K562 (cell line): Measurements from ENCODE around the gene UBE2L3. TPM values are rescaled to one million over a fixed set of nuclear protein-coding genes. Genes with fewer than 3 reads are reported as not detected.

Experiments used
- CCAR2 ChIP-seq: fragments of 200-400 bp; formaldehyde crosslinking; IDR thresholded peaks from 2 replicates; pipeline ENCODE4 v1.6.1; 2017; ENCODE audit warnings: mild to moderate bottlenecking, low read depth, low read length
- CTCFL ChIP-seq: IDR thresholded peaks from 2 replicates; pipeline ENCODE4 v1.6.1; 2011; ENCODE audit warnings: borderline replicate concordance, low read depth, mild to moderate bottlenecking, moderate library complexity, low read length; ENCODE audit not compliant: insufficient read depth, poor library complexity, severe bottlenecking
- DIDO1 ChIP-seq: fragments of 450-650 bp; IDR thresholded peaks from 2 replicates; pipeline ENCODE4 v1.6.1; 2016; ENCODE audit warnings: low read depth, missing biosample characterization, missing genetic modification characterization
- HBP1 ChIP-seq: fragments of 450-650 bp; formaldehyde crosslinking; IDR thresholded peaks from 2 replicates; pipeline ENCODE4 v1.4.0; 2022; ENCODE audit warnings: missing genetic modification characterization
- HOXB6 ChIP-seq: fragments of 250-450 bp; sonication (Bioruptor Pico); IDR thresholded peaks from 2 replicates; pipeline ENCODE4 v1.5.1; 2022; ENCODE audit warnings: mild to moderate bottlenecking, borderline replicate concordance
- IRF2 ChIP-seq: sonication (generic); formaldehyde crosslinking; IDR thresholded peaks from 2 replicates; pipeline ENCODE4 v1.8.1; 2022; ENCODE audit warnings: mild to moderate bottlenecking, missing genetic modification reagents
- KDM2B ChIP-seq: fragments of 250-450 bp; sonication (Bioruptor Pico); IDR thresholded peaks from 2 replicates; pipeline ENCODE4 v1.8.0; 2021; ENCODE audit warnings: mild to moderate bottlenecking, moderate library complexity
- KHSRP ChIP-seq: fragments of 450-650 bp; IDR thresholded peaks from 2 replicates; pipeline ENCODE4 v1.6.1; 2017
- KLF13 ChIP-seq: fragments of 450-650 bp; IDR thresholded peaks from 2 replicates; pipeline ENCODE4 v1.6.1; 2016; ENCODE audit warnings: missing genetic modification characterization, low read depth, mild to moderate bottlenecking, missing compliant biosample characterization, moderate library complexity, borderline replicate concordance
- NFYB ChIP-seq: IDR thresholded peaks from 2 replicates; pipeline ENCODE4 v1.6.1; 2011; ENCODE audit warnings: mild to moderate bottlenecking, moderate library complexity; ENCODE audit not compliant: insufficient read length; ENCODE audit errors: extremely low read depth
- NR2C1 ChIP-seq, 2 experiments: fragments of 450-650 bp; IDR thresholded peaks; 2 replicates each; pipeline ENCODE4 v1.6.1; 2017; ENCODE audit warnings: mild to moderate bottlenecking in 2 of 2, antibody characterized with exemption in 1 of 2, inconsistent platforms in 1 of 2, missing compliant biosample characterization in 1 of 2, missing genetic modification characterization in 1 of 2
- POLR3G ChIP-seq: IDR thresholded peaks from 2 replicates; pipeline ENCODE4 v1.6.1; 2011; ENCODE audit not compliant: insufficient read length, insufficient replicate concordance; ENCODE audit errors: extremely low read depth
- SMARCC2 ChIP-seq: fragments of 450-650 bp; IDR thresholded peaks from 2 replicates; pipeline ENCODE4 v1.6.1; 2017; ENCODE audit warnings: antibody characterized with exemption, moderate library complexity, mild to moderate bottlenecking, low read depth
- YBX1 ChIP-seq: fragments of 450-650 bp; IDR thresholded peaks from 2 replicates; pipeline ENCODE4 v1.7.1; 2016; ENCODE audit warnings: mild to moderate bottlenecking
- ZBED1 ChIP-seq: IDR thresholded peaks from 2 replicates; pipeline ENCODE4 v1.6.1; 2014
- ZBTB2 ChIP-seq: fragments of 450-650 bp; IDR thresholded peaks from 2 replicates; pipeline ENCODE4 v1.6.1; 2016; ENCODE audit warnings: antibody characterized with exemption
- ZNF347 ChIP-seq: fragments of 450-650 bp; formaldehyde crosslinking; IDR thresholded peaks from 2 replicates; pipeline ENCODE4 v1.4.0; 2020; ENCODE audit warnings: low read depth, mild to moderate bottlenecking, moderate library complexity
- ZNF766 ChIP-seq: fragments of 200-800 bp; sonication (Bioruptor generic); conservative IDR thresholded peaks from 2 replicates; pipeline ENCODE4 v1.6.1; 2016; ENCODE audit warnings: missing genetic modification characterization, missing compliant biosample characterization
- ZNF79 ChIP-seq: fragments of 250-450 bp; sonication (Bioruptor Pico); IDR thresholded peaks from 2 replicates; pipeline ENCODE4 v1.4.0; 2020; ENCODE audit warnings: low read depth, mild to moderate bottlenecking, moderate library complexity
- polyA plus RNA-seq, 8 experiments: library from polyadenylated mRNA; depleted of rRNA in 4 of 8; stranded (reverse) in 5 of 8; unstranded in 3 of 8; fragments of >200 nt; fragmentation: Nextera tagmentation in 2 of 8; fragmentation: Illumina TruSeq in 1 of 8; extraction: Ambion mirVana in 2 of 8; extraction: Trizol in 1 of 8; gene quantifications; 2 replicates each; pipeline versions ENCODE4 v1.2.1 to v1.2.3, GENCODE V29; 2011 to 2014; ENCODE audit warnings: inconsistent platforms in 1 of 8, missing spikeins in 1 of 8
- total RNA-seq, 7 experiments: library from RNA; depleted of rRNA in 6 of 7; stranded (reverse); fragments of >200 nt in 6 of 7; fragmentation: Illumina TruSeq in 2 of 7; extraction: Trizol in 2 of 7; gene quantifications; 2 replicates each; pipeline versions ENCODE4 v1.2.1 to v1.2.3, GENCODE V29; 2011 to 2021; ENCODE audit warnings: low replicate concordance in 1 of 7
- TF ChIP-seq, protein P1 (sequence below): fragments of 250-450 bp; sonication (Bioruptor Pico); IDR thresholded peaks from 2 replicates; pipeline ENCODE4 v1.5.0; 2021
- TF ChIP-seq, protein P2 (sequence below): fragments of 250-450 bp; sonication (Bioruptor Pico); IDR thresholded peaks from 2 replicates; pipeline ENCODE4 v1.5.0; 2021

Gene UBE2L3
- total and polyA plus RNA-seq, 9 of the 15 experiments (the other 6 are each of a cell fraction or from before 2014, with no cell fraction given) = 215 to 625 (median 285) TPM

- TF ChIP-seq CTCFL (no peak), CCAR2 (no peak), NFYB (no peak), HOXB6 (CRISPR knock-in tag) (peak; percentile 83; the same call in 1 of the 2 replicates), KDM2B (CRISPR knock-in tag) (no peak), ZNF766 (CRISPR knock-in tag) (no peak), KLF13 (peak; percentile 98), ZBTB2 (no peak), HBP1 (CRISPR knock-in tag) (peak; percentile 82; the same call in 1 of the 2 replicates), ZBED1 (no peak), YBX1 (no peak), NR2C1 (IDR thresholded peaks at IDR 0.05) (no peak), NR2C1 (tag; IDR thresholded peaks at IDR 0.05) (no peak), SMARCC2 (no peak), ZNF347 (CRISPR knock-in tag) (peak; percentile 82; the same call in 1 of the 2 replicates), KHSRP (no peak), IRF2 (CRISPR knock-in tag) (no peak), DIDO1 (tag) (no peak), POLR3G (no peak), ZNF79 (CRISPR knock-in tag) (peak; percentile 49; the same call in 1 of the 2 replicates)
- TF ChIP-seq, protein P1, sequence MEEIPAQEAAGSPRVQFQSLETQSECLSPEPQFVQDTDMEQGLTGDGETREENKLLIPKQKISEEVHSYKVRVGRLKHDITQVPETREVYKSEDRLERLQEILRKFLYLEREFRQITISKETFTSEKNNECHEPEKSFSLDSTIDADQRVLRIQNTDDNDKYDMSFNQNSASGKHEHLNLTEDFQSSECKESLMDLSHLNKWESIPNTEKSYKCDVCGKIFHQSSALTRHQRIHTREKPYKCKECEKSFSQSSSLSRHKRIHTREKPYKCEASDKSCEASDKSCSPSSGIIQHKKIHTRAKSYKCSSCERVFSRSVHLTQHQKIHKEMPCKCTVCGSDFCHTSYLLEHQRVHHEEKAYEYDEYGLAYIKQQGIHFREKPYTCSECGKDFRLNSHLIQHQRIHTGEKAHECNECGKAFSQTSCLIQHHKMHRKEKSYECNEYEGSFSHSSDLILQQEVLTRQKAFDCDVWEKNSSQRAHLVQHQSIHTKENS (CRISPR knock-in tag) = no peak
- TF ChIP-seq, protein P2, sequence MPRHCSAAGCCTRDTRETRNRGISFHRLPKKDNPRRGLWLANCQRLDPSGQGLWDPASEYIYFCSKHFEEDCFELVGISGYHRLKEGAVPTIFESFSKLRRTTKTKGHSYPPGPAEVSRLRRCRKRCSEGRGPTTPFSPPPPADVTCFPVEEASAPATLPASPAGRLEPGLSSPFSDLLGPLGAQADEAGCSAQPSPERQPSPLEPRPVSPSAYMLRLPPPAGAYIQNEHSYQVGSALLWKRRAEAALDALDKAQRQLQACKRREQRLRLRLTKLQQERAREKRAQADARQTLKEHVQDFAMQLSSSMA = no peak
Measured at GRCh38 chr22:21567456-21568346, at the start of gene UBE2L3 (continued).
